ENCODE results near the gene SELENOP. TPM values are rescaled to one million over a fixed set of nuclear protein-coding genes. Genes with fewer than 3 reads are reported as not detected.

SELENOP gene
- total RNA-seq, 1 donor from 2014 or later = 344 TPM

DNA sequence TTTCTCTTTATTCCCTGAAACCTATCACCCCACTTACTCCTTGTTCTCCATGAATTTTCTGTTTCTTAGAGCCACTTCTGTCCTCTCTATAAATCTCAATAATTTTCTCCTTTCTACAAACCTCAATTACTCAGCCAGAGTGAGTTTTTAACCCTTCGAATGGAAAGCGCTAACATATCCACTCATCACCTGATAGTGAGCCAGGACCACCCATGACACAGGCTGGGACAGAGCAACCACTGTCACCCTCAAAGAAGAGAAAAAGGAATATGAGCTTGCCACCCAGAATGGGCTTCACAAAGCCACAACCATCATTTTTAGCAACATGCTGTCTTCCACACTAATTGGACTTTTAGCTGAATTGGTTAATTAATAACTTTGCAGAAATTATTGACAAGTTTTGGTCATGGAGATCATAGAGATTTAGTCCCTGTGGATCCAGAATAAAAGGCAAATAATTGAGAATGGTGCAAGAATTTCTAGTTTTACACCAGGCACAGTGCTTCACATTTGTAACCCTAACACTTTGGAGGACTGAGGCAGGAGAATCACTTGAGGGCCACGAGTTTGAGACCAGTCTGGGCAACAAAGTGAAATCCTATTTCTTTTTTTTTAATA is 32.1 kb upstream of the SELENOP start:
- Histone ChIP-seq H3K9me3 (no peaks in the 10 kb centered on the region), H3K36me3 (no peaks in the 10 kb centered on the region), H3K27ac (peak overlapping the region; percentile 42), H3K4me1 (peaks cover 34% of the 10 kb centered on the region), H3K4me3 (no peak overlapping the region), H3K27me3 (no peaks in the 10 kb centered on the region)
- intact Hi-C loops (cut with DNase I) = no loop called here
- no peak for TF ChIP-seq POLR2AphosphoS5 (IDR thresholded peaks at IDR 0.05; ENCODE audit: insufficient read depth in 1 of 2, low read depth in 1 of 2)
- TF ChIP-seq, protein P1, sequence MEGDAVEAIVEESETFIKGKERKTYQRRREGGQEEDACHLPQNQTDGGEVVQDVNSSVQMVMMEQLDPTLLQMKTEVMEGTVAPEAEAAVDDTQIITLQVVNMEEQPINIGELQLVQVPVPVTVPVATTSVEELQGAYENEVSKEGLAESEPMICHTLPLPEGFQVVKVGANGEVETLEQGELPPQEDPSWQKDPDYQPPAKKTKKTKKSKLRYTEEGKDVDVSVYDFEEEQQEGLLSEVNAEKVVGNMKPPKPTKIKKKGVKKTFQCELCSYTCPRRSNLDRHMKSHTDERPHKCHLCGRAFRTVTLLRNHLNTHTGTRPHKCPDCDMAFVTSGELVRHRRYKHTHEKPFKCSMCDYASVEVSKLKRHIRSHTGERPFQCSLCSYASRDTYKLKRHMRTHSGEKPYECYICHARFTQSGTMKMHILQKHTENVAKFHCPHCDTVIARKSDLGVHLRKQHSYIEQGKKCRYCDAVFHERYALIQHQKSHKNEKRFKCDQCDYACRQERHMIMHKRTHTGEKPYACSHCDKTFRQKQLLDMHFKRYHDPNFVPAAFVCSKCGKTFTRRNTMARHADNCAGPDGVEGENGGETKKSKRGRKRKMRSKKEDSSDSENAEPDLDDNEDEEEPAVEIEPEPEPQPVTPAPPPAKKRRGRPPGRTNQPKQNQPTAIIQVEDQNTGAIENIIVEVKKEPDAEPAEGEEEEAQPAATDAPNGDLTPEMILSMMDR (IDR thresholded peaks at IDR 0.05) = no peak
- no peak for TF ChIP-seq POLR2A (IDR thresholded peaks at IDR 0.05)
- DNase-seq (ENCODE audit: extremely low spot score in 2 of 2) = no peak

DNA sequence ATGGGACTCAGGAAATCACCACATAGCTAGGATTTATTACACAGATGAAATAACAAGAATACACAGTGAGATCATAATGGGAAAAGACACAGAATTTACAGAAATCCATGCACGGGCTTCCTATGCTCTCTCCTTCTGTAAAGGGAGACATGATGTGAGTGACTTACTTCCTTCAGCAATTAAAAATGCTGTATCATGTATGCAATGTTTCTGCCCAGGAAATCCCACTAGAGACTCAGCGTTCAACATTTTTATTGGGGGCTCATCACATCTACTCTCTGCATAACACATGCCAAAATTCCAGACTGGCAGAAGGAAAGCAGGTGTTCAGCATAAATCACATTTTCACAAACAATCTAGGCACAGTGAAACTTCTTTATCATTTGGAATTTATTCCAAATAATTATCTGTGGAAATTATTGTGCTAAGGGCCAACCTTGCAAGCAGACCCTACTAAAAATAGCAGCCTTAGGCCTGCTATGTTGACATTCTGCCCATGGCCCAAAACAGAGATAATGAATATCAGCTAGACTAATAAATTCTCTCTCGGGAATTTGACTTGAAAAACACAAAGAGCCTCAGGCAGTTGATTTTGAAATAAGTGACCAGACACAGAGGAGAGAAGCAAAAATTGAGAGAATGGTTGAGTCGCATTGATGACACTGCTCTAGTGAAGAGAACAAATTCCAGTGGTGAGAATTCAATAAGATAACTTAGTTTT is 31.4 kb upstream of the SELENOP start:
- peaks cover 34% of the 10 kb centered on the region for H3K4me1 ChIP-seq
- intact Hi-C loops (cut with DNase I) = no loop called here
- no peak overlapping the region for H3K4me3 ChIP-seq
- TF ChIP-seq POLR2AphosphoS5 (IDR thresholded peaks at IDR 0.05; ENCODE audit: insufficient read depth in 1 of 2, low read depth in 1 of 2) (no peak), POLR2A (IDR thresholded peaks at IDR 0.05) (no peak)
- TF ChIP-seq, protein P1 (IDR thresholded peaks at IDR 0.05) = no peak
- DNase-seq (ENCODE audit: extremely low spot score in 2 of 2) = no peak
- H3K27me3 ChIP-seq = no peaks in the 10 kb centered on the region
- H3K9me3 ChIP-seq = no peaks in the 10 kb centered on the region
- peak overlapping the region; percentile 42 for H3K27ac ChIP-seq
- no peaks in the 10 kb centered on the region for H3K36me3 ChIP-seq

DNA sequence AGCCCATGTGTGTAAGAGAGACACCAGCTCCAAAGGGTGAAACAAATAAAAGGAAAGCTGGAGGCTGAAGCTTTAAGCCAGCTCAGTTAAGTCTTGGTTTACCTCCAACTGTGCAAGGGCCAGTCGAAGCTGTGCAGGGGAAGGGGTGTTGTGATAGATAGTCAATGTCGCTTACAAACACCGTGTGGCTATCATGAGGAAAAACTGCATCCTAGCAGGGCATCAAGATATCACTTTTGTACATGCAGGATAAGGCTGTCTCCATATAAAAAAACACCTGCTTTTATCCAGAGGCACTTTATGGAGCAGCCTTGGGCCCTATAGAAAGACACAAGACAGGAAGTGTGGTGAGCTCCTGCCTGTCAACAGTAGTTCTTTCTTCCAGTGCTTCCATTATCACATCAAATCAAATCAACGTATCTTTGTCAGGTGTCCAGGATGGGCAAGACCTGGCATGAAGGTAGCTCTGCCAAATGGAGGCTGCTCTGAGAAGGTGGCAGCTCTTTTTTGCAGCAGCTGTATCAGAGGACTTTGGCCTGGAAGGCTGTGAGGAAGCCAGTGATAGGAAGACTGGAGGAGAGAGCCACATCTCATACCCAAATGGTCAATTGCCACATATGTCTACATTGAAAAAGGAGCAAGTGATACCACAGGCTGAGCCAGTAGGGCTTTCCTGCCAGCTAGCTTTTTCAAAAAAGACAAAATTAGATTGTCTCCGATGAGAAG is 29.3 kb upstream of the SELENOP start:
- TF ChIP-seq POLR2AphosphoS5 (IDR thresholded peaks at IDR 0.05; ENCODE audit: insufficient read depth in 1 of 2, low read depth in 1 of 2) (no peak), POLR2A (IDR thresholded peaks at IDR 0.05) (no peak)
- TF ChIP-seq, protein P1 (IDR thresholded peaks at IDR 0.05) = no peak
- DNase-seq (ENCODE audit: extremely low spot score in 2 of 2) = no peak
- H3K36me3 ChIP-seq = no peaks in the 10 kb centered on the region
- peaks cover 28% of the 10 kb centered on the region for H3K4me1 ChIP-seq
- intact Hi-C loops (cut with DNase I) = no loop called here
- no peaks in the 10 kb centered on the region for H3K27me3 ChIP-seq
- no peaks in the 10 kb centered on the region for H3K9me3 ChIP-seq
- peak overlapping the region; percentile 62 for H3K27ac ChIP-seq
- no peak overlapping the region for H3K4me3 ChIP-seq

DNA sequence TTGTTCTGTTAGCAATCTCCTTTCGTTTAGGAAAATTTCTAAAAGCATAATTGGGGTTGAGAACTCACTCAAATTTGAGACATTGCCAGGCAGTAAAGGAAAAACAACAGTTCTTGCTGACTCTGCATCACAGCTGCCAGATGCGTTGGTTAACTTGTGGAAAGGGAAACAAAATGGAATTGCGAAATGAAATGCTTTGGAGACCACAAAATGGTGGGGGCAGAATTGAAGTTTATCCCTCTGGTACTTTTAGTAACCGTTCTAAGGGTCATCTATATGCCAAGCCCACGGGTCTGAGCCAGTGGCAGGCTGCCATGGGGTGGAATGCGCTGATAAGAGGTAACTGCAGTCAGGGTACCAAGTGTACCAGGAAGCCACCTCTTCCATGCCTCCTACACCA is 28.6 kb upstream of the SELENOP start:
- TF ChIP-seq POLR2AphosphoS5 (IDR thresholded peaks at IDR 0.05; ENCODE audit: insufficient read depth in 1 of 2, low read depth in 1 of 2) (peak; percentile 24 to 70), POLR2A (IDR thresholded peaks at IDR 0.05) (no peak)
- H3K36me3 ChIP-seq = no peaks in the 10 kb centered on the region
- DNase-seq (ENCODE audit: extremely low spot score in 2 of 2) = no peak
- peak overlapping the region; percentile 62 for H3K27ac ChIP-seq
- intact Hi-C loops (cut with DNase I) = no loop called here
- peaks cover 28% of the 10 kb centered on the region for H3K4me1 ChIP-seq
- H3K9me3 ChIP-seq = no peaks in the 10 kb centered on the region
- H3K27me3 ChIP-seq = no peaks in the 10 kb centered on the region
- H3K4me3 ChIP-seq = no peak overlapping the region

DNA sequence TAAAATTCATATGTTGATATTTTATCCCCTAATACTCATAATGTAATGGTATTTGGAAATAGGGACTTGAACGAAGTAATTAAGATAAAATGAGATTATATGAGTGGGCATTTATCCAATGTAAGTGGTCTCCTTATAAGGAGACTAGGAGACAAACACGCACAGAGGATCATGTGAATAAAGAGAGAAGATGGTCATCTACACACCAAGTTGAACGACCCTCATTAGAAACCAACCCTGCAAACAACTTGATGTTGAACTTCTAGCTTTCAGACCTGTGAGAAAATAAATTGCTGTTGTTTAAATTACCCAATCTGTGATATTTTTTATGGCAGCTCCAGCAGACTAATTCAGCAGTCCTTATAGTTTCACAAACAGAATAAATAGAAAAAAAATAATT is 27.5 kb upstream of the SELENOP start:
- no peaks in the 10 kb centered on the region for H3K9me3 ChIP-seq
- TF ChIP-seq POLR2A (IDR thresholded peaks at IDR 0.05) (no peak), POLR2AphosphoS5 (IDR thresholded peaks at IDR 0.05; ENCODE audit: insufficient read depth in 1 of 2, low read depth in 1 of 2) (no peak)
- TF ChIP-seq, protein P1 (IDR thresholded peaks at IDR 0.05) = no peak
- H3K36me3 ChIP-seq = no peaks in the 10 kb centered on the region
- peaks cover 28% of the 10 kb centered on the region for H3K4me1 ChIP-seq
- no peaks in the 10 kb centered on the region for H3K27me3 ChIP-seq
- no peak overlapping the region for H3K4me3 ChIP-seq
- intact Hi-C loops (cut with DNase I) = no loop called here
- no peak overlapping the region for H3K27ac ChIP-seq
- DNase-seq (ENCODE audit: extremely low spot score in 2 of 2) = no peak
